ENCODE results near the gene MYPOP. TPM values are rescaled to one million over a fixed set of nuclear protein-coding genes. Genes with fewer than 3 reads are reported as not detected.

The MYPOP gene
- total and polyA plus RNA-seq, 2 of the 13 experiments (the other 11 are each of a cell fraction or from before 2014, with no cell fraction given), result 2.3 to 2.7 TPM

DNA sequence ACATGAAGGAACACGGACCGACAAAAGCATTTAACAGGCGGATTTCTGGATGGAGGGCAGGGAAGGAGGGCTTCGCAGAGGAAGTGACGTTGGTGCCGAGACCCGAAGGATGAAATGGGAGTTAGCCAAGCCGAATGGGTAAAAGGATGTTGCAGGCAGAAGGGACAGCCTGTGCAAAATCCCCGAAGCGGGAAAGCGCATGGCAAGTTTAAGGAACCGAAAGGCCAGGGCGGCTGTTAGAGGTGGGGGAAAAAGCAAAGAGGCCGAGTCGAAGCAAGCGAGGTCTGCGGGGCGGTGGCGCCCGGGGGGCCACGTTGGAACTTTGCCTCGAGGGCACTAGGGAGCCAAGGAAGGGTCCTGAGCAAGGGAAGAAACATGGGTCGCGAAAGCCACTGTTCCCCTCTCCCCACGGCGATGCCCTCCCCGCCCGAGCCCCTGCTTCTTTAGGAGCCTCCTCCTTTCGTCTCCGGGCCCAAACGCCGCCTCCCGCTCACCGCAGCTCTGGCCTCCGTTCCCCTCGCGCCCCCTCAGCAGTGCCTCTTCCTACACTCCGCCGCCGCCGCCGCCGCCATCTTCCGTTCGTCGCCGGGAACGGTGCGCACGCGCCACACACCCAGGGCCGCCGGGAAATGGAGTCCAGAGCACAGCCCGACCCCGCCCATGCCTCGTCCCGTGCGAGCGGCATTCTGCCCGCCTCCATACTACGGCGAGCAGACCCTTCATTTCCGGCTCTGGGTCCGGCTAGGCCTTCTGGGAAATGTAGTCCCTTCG is 39.7 kb downstream of the MYPOP start, which contains the start of gene SYMPK (continued):
- TF ChIP-seq, protein P1, sequence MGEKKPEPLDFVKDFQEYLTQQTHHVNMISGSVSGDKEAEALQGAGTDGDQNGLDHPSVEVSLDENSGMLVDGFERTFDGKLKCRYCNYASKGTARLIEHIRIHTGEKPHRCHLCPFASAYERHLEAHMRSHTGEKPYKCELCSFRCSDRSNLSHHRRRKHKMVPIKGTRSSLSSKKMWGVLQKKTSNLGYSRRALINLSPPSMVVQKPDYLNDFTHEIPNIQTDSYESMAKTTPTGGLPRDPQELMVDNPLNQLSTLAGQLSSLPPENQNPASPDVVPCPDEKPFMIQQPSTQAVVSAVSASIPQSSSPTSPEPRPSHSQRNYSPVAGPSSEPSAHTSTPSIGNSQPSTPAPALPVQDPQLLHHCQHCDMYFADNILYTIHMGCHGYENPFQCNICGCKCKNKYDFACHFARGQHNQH (CRISPR knock-in tag; IDR thresholded peaks at IDR 0.05), result peak; percentile 75; the same call in 1 of the 2 replicates
- TF ChIP-seq MBD4 (IDR thresholded peaks at IDR 0.05; ENCODE audit: borderline replicate concordance, low read length) (no peak), ZNF350 (CRISPR knock-in tag; IDR thresholded peaks at IDR 0.05; ENCODE audit: borderline replicate concordance, low read depth) (peak; percentile 75), ZNF121 (CRISPR knock-in tag; IDR thresholded peaks at IDR 0.05) (0 out of 2 replicates have a peak, but pooled peaks have one; percentile 31), ELF4 (CRISPR knock-in tag; IDR thresholded peaks at IDR 0.05; ENCODE audit: borderline replicate concordance) (peak; percentile 95; the same call in 1 of the 2 replicates), ZNF431 (CRISPR knock-in tag; IDR thresholded peaks at IDR 0.05; ENCODE audit: borderline replicate concordance, low read depth) (no peak), HES4 (CRISPR knock-in tag; IDR thresholded peaks at IDR 0.05; ENCODE audit: borderline replicate concordance) (no peak), ZBTB21 (CRISPR knock-in tag; IDR thresholded peaks at IDR 0.05) (no peak), ZNF205 (CRISPR knock-in tag; IDR thresholded peaks at IDR 0.05) (peak; percentile 89), AGO2 (optimal IDR thresholded peaks at IDR 0.05; ENCODE audit: low read depth, low read length) (peak; percentile 60), DNMT3B (CRISPR knock-in tag; conservative IDR thresholded peaks at IDR 0.05) (no peak), ZNF329 (CRISPR knock-in tag; IDR thresholded peaks at IDR 0.05; ENCODE audit: low read depth) (0 out of 2 replicates have a peak, but pooled peaks have one; percentile 26), IRF1 (CRISPR knock-in tag; IDR thresholded peaks at IDR 0.05; ENCODE audit: low read depth) (no peak), KDM3A (CRISPR knock-in tag; IDR thresholded peaks at IDR 0.05; ENCODE audit: low read depth) (peak; percentile 62; the same call in 1 of the 2 replicates), NR1H2 (CRISPR knock-in tag; IDR thresholded peaks at IDR 0.05; ENCODE audit: borderline replicate concordance, low read depth) (no peak), ZNF12 (CRISPR knock-in tag; IDR thresholded peaks at IDR 0.05) (no peak), ZNF737 (CRISPR knock-in tag; IDR thresholded peaks at IDR 0.05; ENCODE audit: borderline replicate concordance) (no peak), PRPF4 (IDR thresholded peaks at IDR 0.05; ENCODE audit: low read depth, low read length, poor library complexity, severe bottlenecking) (no peak), CEBPB (IDR thresholded peaks at IDR 0.05; ENCODE audit: borderline replicate concordance, low read depth, low read length) (no peak), ZNF251 (CRISPR knock-in tag; IDR thresholded peaks at IDR 0.05) (no peak), ZNF850 (CRISPR knock-in tag; conservative IDR thresholded peaks at IDR 0.05) (no peak), ZNF274 (CRISPR knock-in tag; IDR thresholded peaks at IDR 0.05) (no peak), XRCC5 (optimal IDR thresholded peaks at IDR 0.05; ENCODE audit: low read length) (peak; percentile 69), NCOR1 (IDR thresholded peaks at IDR 0.05; ENCODE audit: borderline replicate concordance, low read length) (no peak)
- TF ChIP-seq, protein P2, sequence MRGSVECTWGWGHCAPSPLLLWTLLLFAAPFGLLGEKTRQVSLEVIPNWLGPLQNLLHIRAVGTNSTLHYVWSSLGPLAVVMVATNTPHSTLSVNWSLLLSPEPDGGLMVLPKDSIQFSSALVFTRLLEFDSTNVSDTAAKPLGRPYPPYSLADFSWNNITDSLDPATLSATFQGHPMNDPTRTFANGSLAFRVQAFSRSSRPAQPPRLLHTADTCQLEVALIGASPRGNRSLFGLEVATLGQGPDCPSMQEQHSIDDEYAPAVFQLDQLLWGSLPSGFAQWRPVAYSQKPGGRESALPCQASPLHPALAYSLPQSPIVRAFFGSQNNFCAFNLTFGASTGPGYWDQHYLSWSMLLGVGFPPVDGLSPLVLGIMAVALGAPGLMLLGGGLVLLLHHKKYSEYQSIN (CRISPR knock-in tag; IDR thresholded peaks at IDR 0.05; ENCODE audit: borderline replicate concordance), result no peak
- TF ChIP-seq, protein P3, sequence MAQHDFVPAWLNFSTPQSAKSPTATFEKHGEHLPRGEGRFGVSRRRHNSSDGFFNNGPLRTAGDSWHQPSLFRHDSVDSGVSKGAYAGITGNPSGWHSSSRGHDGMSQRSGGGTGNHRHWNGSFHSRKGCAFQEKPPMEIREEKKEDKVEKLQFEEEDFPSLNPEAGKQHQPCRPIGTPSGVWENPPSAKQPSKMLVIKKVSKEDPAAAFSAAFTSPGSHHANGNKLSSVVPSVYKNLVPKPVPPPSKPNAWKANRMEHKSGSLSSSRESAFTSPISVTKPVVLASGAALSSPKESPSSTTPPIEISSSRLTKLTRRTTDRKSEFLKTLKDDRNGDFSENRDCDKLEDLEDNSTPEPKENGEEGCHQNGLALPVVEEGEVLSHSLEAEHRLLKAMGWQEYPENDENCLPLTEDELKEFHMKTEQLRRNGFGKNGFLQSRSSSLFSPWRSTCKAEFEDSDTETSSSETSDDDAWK (CRISPR knock-in tag; IDR thresholded peaks at IDR 0.05), result no peak
